Transverse colon (tissue), 4 donors: ENCODE data around the gene IMMT. TPM values are rescaled to one million over a fixed set of nuclear protein-coding genes. Genes with fewer than 3 reads are reported as not detected.

Experiments
- DNase-seq: peaks from one replicate; pipeline ENCODE4 v3.0.0-alpha.2; 2019
- H3K27ac ChIP-seq, 4 donors: fragments of 200-600 bp; sonication (generic); 2 replicates each; pipeline ENCODE4 v1.5.1; 2016 to 2018; ENCODE audit warnings: inconsistent platforms in 4 of 4
- H3K27me3 ChIP-seq: fragments of 200-600 bp; sonication (generic); 2 replicates; pipeline ENCODE4 v1.5.1; 2017; ENCODE audit warnings: inconsistent platforms
- H3K36me3 ChIP-seq, 4 donors: fragments of 200-600 bp; sonication (generic); 2 replicates each; pipeline ENCODE4 v1.5.1; 2017 to 2019; ENCODE audit warnings: inconsistent platforms in 4 of 4
- H3K4me1 ChIP-seq, 4 donors: fragments of 200-600 bp; sonication (generic); 2 replicates each; pipeline ENCODE4 v1.5.1; 2017 to 2020; ENCODE audit warnings: inconsistent platforms in 4 of 4
- H3K4me3 ChIP-seq, 4 donors: fragments of 200-600 bp; sonication (generic); 1 replicate in 1 of 4; 2 replicates in 3 of 4; pipeline versions ENCODE4 v1.5.1 to v1.6.1; 2017 to 2019; ENCODE audit warnings: inconsistent platforms in 4 of 4
- H3K9me3 ChIP-seq, 2 donors: fragments of 200-600 bp; sonication (generic); 2 replicates each; pipeline ENCODE4 v1.5.1; 2017 to 2019; ENCODE audit warnings: inconsistent platforms in 2 of 2
- CTCF ChIP-seq, 5 experiments: fragments of 200-600 bp in 3 of 5; fragments of 450-650 bp in 2 of 5; sonication (generic) in 3 of 5; IDR thresholded peaks; 1 replicate in 2 of 5; 2 replicates in 3 of 5; pipeline ENCODE4 v1.5.1; 2016 to 2017; ENCODE audit warnings: antibody characterized with exemption in 5 of 5, inconsistent platforms in 3 of 5, mild to moderate bottlenecking in 2 of 5, moderate library complexity in 1 of 5
- EP300 ChIP-seq: sonication (generic); formaldehyde crosslinking; IDR thresholded peaks from one replicate; pipeline ENCODE4 v1.6.1; 2017; ENCODE audit warnings: antibody characterized with exemption, low read depth
- POLR2A ChIP-seq: fragments of 450-650 bp; IDR thresholded peaks from one replicate; pipeline ENCODE4 v1.6.1; 2016; ENCODE audit warnings: antibody characterized with exemption, mild to moderate bottlenecking, moderate library complexity
- POLR2AphosphoS5 ChIP-seq, 3 donors: sonication (generic); formaldehyde crosslinking; IDR thresholded peaks; one replicate each; pipeline ENCODE4 v1.6.1; 2016; ENCODE audit warnings: antibody characterized with exemption in 3 of 3
- WGBS, 2 donors: methylation state at CpG; one replicate each; pipeline ENCODE4 v1.1.5; 2018; ENCODE audit warnings: low coverage in 1 of 2; 5-methylcytosine and 5-hydroxymethylcytosine counted together
- in situ Hi-C, 4 donors: fragments of 200-750 bp; cut with MboI; loops; one replicate each; pipeline versions ENCODE4 v1.15.0 to v1.15.1; 2017; ENCODE audit warnings: low sequenced_read_pairs in 3 of 4, low pct_ligation_motif_present in 1 of 4, low pct_unique_long_range_greater_than_20kb in 1 of 4
- intact Hi-C: fragments of 100-400 bp; cut with DNase I; formaldehyde crosslinking; loops from one replicate; pipeline ENCODE4 v1.15.1; 2023; ENCODE audit warnings: low total_unique reads
- total RNA-seq, 4 donors: library from RNA; depleted of rRNA; stranded (reverse); fragments of >200 nt; gene quantifications; one replicate each; pipeline ENCODE4 v1.1.0, GENCODE V29; 2016

Gene IMMT
- total RNA-seq, 4 donors from 2014 or later, result 44.4 to 149 (median 85.8) TPM

- no peaks in the 10 kb centered on the region for H3K4me1 ChIP-seq
- no peak for TF ChIP-seq POLR2AphosphoS5 (IDR thresholded peaks at IDR 0.05)
- TF ChIP-seq CTCF (IDR thresholded peaks at IDR 0.05), result no peak
- TF ChIP-seq EP300, result no peak
- TF ChIP-seq POLR2A, result no peak
- peaks cover 0 to 59% (median 24%) of the 10 kb centered on the region in 4 donors for H3K36me3 ChIP-seq
- H3K27me3 ChIP-seq, result no peaks in the 10 kb centered on the region
- H3K9me3 ChIP-seq, result no peaks in the 10 kb centered on the region
- WGBS, 2 donors, result 88% methylated on average over 9 to 14 of the region's 14 CpGs
- DNase-seq, result no peak
- in situ Hi-C loops (no loop called here), intact Hi-C loops (no loop called here)
- no peak overlapping the region for H3K27ac ChIP-seq
- H3K4me3 ChIP-seq, result no peak overlapping the region
These were observed 51.2 kb downstream of the IMMT start for GRCh38 chr2:86143926-86144685.

GRCh38 chr2:86143307-86143706, 52.0 kb downstream of the IMMT start:
- intact Hi-C loops, result no loop called here
- peaks cover 0 to 58% (median 23%) of the 10 kb centered on the region in 4 donors for H3K36me3 ChIP-seq
- H3K9me3 ChIP-seq, result no peaks in the 10 kb centered on the region
- in situ Hi-C loops, result no loop called here
- no peaks in the 10 kb centered on the region for H3K4me1 ChIP-seq
- no peak overlapping the region for H3K4me3 ChIP-seq
- WGBS, 2 donors, result 91% methylated on average over 6 of the region's 6 CpGs; no CpG with 5 or more reads in 1 of the 2 donors
- H3K27me3 ChIP-seq, result no peaks in the 10 kb centered on the region
- H3K27ac ChIP-seq, result no peak overlapping the region
- TF ChIP-seq POLR2A, result no peak
- TF ChIP-seq POLR2AphosphoS5 (IDR thresholded peaks at IDR 0.05), result no peak
- no peak for TF ChIP-seq EP300
- TF ChIP-seq CTCF (IDR thresholded peaks at IDR 0.05), result no peak
- DNase-seq, result no peak

- intact Hi-C loops, result no loop called here
- peaks cover 0 to 58% (median 23%) of the 10 kb centered on the region in 4 donors for H3K36me3 ChIP-seq
- no peaks in the 10 kb centered on the region for H3K27me3 ChIP-seq
- in situ Hi-C loops, result no loop called here
- TF ChIP-seq EP300 (no peak), CTCF (IDR thresholded peaks at IDR 0.05) (no peak), POLR2AphosphoS5 (IDR thresholded peaks at IDR 0.05) (no peak), POLR2A (no peak)
- no peak overlapping the region for H3K4me3 ChIP-seq
- no peak overlapping the region for H3K27ac ChIP-seq
- no peaks in the 10 kb centered on the region for H3K4me1 ChIP-seq
- no peaks in the 10 kb centered on the region for H3K9me3 ChIP-seq
- WGBS, 2 donors, result 60 to 92% methylated on average over 2 to 3 of the region's 3 CpGs
- DNase-seq, result no peak
These were observed 52.6 kb downstream of the IMMT start for GRCh38 chr2:86142436-86143257.

- no peaks in the 10 kb centered on the region for H3K27me3 ChIP-seq
- intact Hi-C loops (no loop called here), in situ Hi-C loops (no loop called here)
- no peak overlapping the region for H3K27ac ChIP-seq
- H3K9me3 ChIP-seq, result no peaks in the 10 kb centered on the region
- TF ChIP-seq POLR2AphosphoS5 (IDR thresholded peaks at IDR 0.05) (no peak), POLR2A (no peak), CTCF (IDR thresholded peaks at IDR 0.05) (no peak), EP300 (no peak)
- H3K4me1 ChIP-seq, result no peaks in the 10 kb centered on the region
- H3K36me3 ChIP-seq, result peaks cover 0 to 57% (median 22%) of the 10 kb centered on the region in 4 donors
- no peak for DNase-seq
- WGBS, 2 donors, result 70 to 78% methylated on average over 2 to 4 of the region's 4 CpGs
- H3K4me3 ChIP-seq, result no peak overlapping the region
These were observed 54.3 kb downstream of the IMMT start for GRCh38 chr2:86140969-86141392.
